IMR-90 (cell line): ENCODE measurements around the gene MXD4. TPM values are rescaled to one million over a fixed set of nuclear protein-coding genes. Genes with fewer than 3 reads are reported as not detected.

Experiments used
- ATAC-seq: fragments of 200-7000 bp; cut with Tn5 transposase; 2 replicates; pipeline ENCODE4 v1.9.1; 2020; ENCODE audit warnings: low read depth, mild to moderate bottlenecking, moderate library complexity
- BruUV-seq: library from RNA; stranded (reverse); fragments of 400-500 nt; replicated peaks from 2 replicates; lab custom pipeline; 2021; lab: Mats Ljungman, UMichigan
- CTCF ChIA-PET: fragments of 300-600 bp; formaldehyde crosslinking; extraction: SDS; loops from one replicate; lab custom pipeline; 2021; ENCODE audit warnings: antibody characterized with exemption; lab: Yijun Ruan, JAX
- POLR2A ChIA-PET: fragments of 300-600 bp; sonication (Branson Sonifier 250); formaldehyde crosslinking; loops from one replicate; lab custom pipeline; 2022; ENCODE audit warnings: antibody characterized with exemption; ENCODE audit not compliant: unreplicated experiment; lab: Charles Lee
- DNase-seq: peaks from one replicate; pipeline ENCODE4 v3.0.0; 2013
- H2AFZ ChIP-seq: replicated peaks from 2 replicates; pipeline ENCODE3; 2013; ENCODE audit warnings: low read length, mild to moderate bottlenecking; ENCODE audit not compliant: poor library complexity
- H2AK5ac ChIP-seq: 2 replicates; pipeline ENCODE4 v1.6.1; 2013; ENCODE audit warnings: low read depth, low read length, inconsistent platforms
- H2AK9ac ChIP-seq: replicated peaks from 2 replicates; pipeline ENCODE3; 2013; ENCODE audit warnings: mild to moderate bottlenecking, low read depth, low read length, moderate library complexity; ENCODE audit not compliant: poor library complexity
- H2BK120ac ChIP-seq: 2 replicates; pipeline ENCODE4 v1.6.1; 2013; ENCODE audit warnings: low read depth, low read length, inconsistent platforms
- H2BK15ac ChIP-seq: 3 replicates; pipeline ENCODE4 v1.6.1; 2013; ENCODE audit warnings: low read depth, low read length, inconsistent platforms
- H2BK20ac ChIP-seq: 2 replicates; pipeline ENCODE4 v1.6.1; 2013; ENCODE audit warnings: low read depth, mild to moderate bottlenecking, inconsistent platforms, low read length, moderate library complexity
- H2BK5ac ChIP-seq: 2 replicates; pipeline ENCODE4 v1.6.1; 2013; ENCODE audit warnings: mild to moderate bottlenecking, low read depth, low read length, inconsistent platforms; ENCODE audit not compliant: poor library complexity, severe bottlenecking
- H3K14ac ChIP-seq: replicated peaks from 2 replicates; pipeline ENCODE4 v1.6.1; 2013; ENCODE audit warnings: low read depth, low read length, inconsistent platforms
- H3K18ac ChIP-seq: 2 replicates; pipeline ENCODE4 v1.6.1; 2013; ENCODE audit warnings: low read depth, low read length, control low read depth
- H3K23ac ChIP-seq: 2 replicates; pipeline ENCODE4 v1.6.1; 2013; ENCODE audit warnings: low read depth, low read length, inconsistent platforms
- H3K27ac ChIP-seq: 2 replicates; pipeline ENCODE4 v1.5.1; 2013; ENCODE audit warnings: mild to moderate bottlenecking, control low read depth, low read length; ENCODE audit not compliant: insufficient read depth
- H3K27me3 ChIP-seq: 2 replicates; pipeline ENCODE4 v1.6.1; 2013; ENCODE audit warnings: low read length; ENCODE audit not compliant: control insufficient read depth, insufficient read depth
- H3K36me3 ChIP-seq: 2 replicates; pipeline ENCODE4 v1.6.1; 2013; ENCODE audit warnings: low read length, mixed read lengths; ENCODE audit not compliant: control insufficient read depth, insufficient read depth
- H3K4ac ChIP-seq: 2 replicates; pipeline ENCODE4 v1.6.1; 2013; ENCODE audit warnings: low read depth, low read length, inconsistent platforms
- H3K4me1 ChIP-seq: 2 replicates; pipeline ENCODE4 v1.6.1; 2013; ENCODE audit warnings: low read length, mixed read lengths; ENCODE audit not compliant: control insufficient read depth, insufficient read depth
- H3K4me2 ChIP-seq: 2 replicates; pipeline ENCODE4 v1.6.1; 2013; ENCODE audit warnings: low read depth, mild to moderate bottlenecking, control low read depth, low read length, moderate library complexity
- H3K4me3 ChIP-seq: 2 replicates; pipeline ENCODE4 v1.5.1; 2013; ENCODE audit warnings: low read depth, mild to moderate bottlenecking, control low read depth, low read length, moderate library complexity; ENCODE audit not compliant: insufficient read depth
- H3K56ac ChIP-seq: 2 replicates; pipeline ENCODE4 v1.6.1; 2013; ENCODE audit warnings: low read length, inconsistent platforms; ENCODE audit not compliant: insufficient read depth; ENCODE audit errors: extremely low read depth
- H3K79me1 ChIP-seq, 2 experiments: 2 replicates each; pipeline ENCODE4 v1.6.1; 2013; ENCODE audit warnings: low read length in 2 of 2, inconsistent platforms in 1 of 2, low read depth in 1 of 2
- H3K9ac ChIP-seq: 2 replicates; pipeline ENCODE4 v1.6.1; 2013; ENCODE audit warnings: low read depth, low read length, control low read depth
- H3K9me1 ChIP-seq: 2 replicates; pipeline ENCODE4 v1.6.1; 2013; ENCODE audit warnings: low read length, inconsistent platforms; ENCODE audit not compliant: insufficient read depth
- H3K9me3 ChIP-seq: 2 replicates; pipeline ENCODE4 v1.6.1; 2013; ENCODE audit warnings: low read length; ENCODE audit not compliant: control insufficient read depth, insufficient read depth
- H4K20me1 ChIP-seq: 2 replicates; pipeline ENCODE4 v1.6.1; 2013; ENCODE audit warnings: low read length, inconsistent platforms; ENCODE audit not compliant: insufficient read depth
- H4K5ac ChIP-seq: 2 replicates; pipeline ENCODE4 v1.6.1; 2013; ENCODE audit warnings: mild to moderate bottlenecking, low read depth, low read length, control low read depth
- H4K8ac ChIP-seq, 2 experiments: 2 replicates each; pipeline ENCODE4 v1.6.1; 2013; ENCODE audit warnings: low read depth in 2 of 2, low read length in 2 of 2, control low read depth in 1 of 2, inconsistent platforms in 1 of 2
- H4K91ac ChIP-seq: 2 replicates; pipeline ENCODE4 v1.6.1; 2013; ENCODE audit warnings: low read depth, low read length, inconsistent platforms; ENCODE audit not compliant: insufficient read depth
- MAZ ChIP-seq: IDR thresholded peaks from 2 replicates; pipeline ENCODE4 v1.6.1; 2012; ENCODE audit warnings: low read depth, mild to moderate bottlenecking, low read length, improper control_type of control experiment, moderate library complexity, borderline replicate concordance
- POLR2A ChIP-seq: IDR thresholded peaks from 2 replicates; pipeline ENCODE4 v1.6.1; 2012; ENCODE audit warnings: mild to moderate bottlenecking, low read depth, low read length
- WGBS, 2 experiments: methylation state at CpG; one replicate each; pipeline versions ENCODE4 v1.1.5 to v1.1.7; 2013; ENCODE audit warnings: missing lambda C conversion rate in 2 of 2; ENCODE audit not compliant: insufficient read length in 1 of 2; ENCODE audit errors: extremely low coverage in 2 of 2; 5-methylcytosine and 5-hydroxymethylcytosine counted together
- dilution Hi-C: fragments of 300-500 bp; cut with HindIII; formaldehyde crosslinking; loops from one replicate; pipeline ENCODE4 v1.14.3; 2018; ENCODE audit warnings: low sequenced_read_pairs; ENCODE audit not compliant: unreplicated experiment
- in situ Hi-C: fragments of 300-500 bp; cut with MboI; formaldehyde crosslinking; loops from 3 replicates; pipeline ENCODE4 v1.14.3; 2019; ENCODE audit warnings: low sequenced_read_pairs, inconsistent platforms, mixed read lengths
- intact Hi-C: fragments of 100-400 bp; cut with micrococcal nuclease; formaldehyde crosslinking; loops from 2 replicates; pipeline ENCODE4 v1.10.0; 2022
- polyA plus RNA-seq, 3 experiments: library from polyadenylated mRNA; depleted of rRNA; stranded (reverse); fragments of >200 nt; gene quantifications; 2 replicates each; pipeline ENCODE4 v1.2.3, GENCODE V29; 2012; ENCODE audit warnings: low replicate concordance in 1 of 3
- total RNA-seq: library from RNA; depleted of rRNA; stranded (reverse); fragments of >200 nt; gene quantifications from 2 replicates; pipeline ENCODE4 v1.2.3, GENCODE V29; 2012

The MXD4 gene
- total and polyA plus RNA-seq, 2 of the 4 experiments (the other 2 are of a cell fraction): 22.8 to 54.4 TPM

GRCh38 chr4:2245787-2246275 lies 16.1 kb downstream of the MXD4 start:
- no peak overlapping the region for H3K23ac ChIP-seq
- H3K36me3 ChIP-seq: peaks cover 25% of the 10 kb centered on the region; the same call in 1 of the 2 replicates
- no peak overlapping the region for H2BK5ac ChIP-seq
- no peak overlapping the region for H2AFZ ChIP-seq
- no peaks in the 10 kb centered on the region for H3K9me3 ChIP-seq
- no peak overlapping the region for H3K4me2 ChIP-seq
- H4K20me1 ChIP-seq: peaks cover 10% of the 10 kb centered on the region; the same call in 1 of the 2 replicates
- intact Hi-C loops (no loop called here), in situ Hi-C loops (no loop called here), dilution Hi-C loops (no loop called here)
- H2AK9ac ChIP-seq: no peak overlapping the region
- H3K14ac ChIP-seq: no peak overlapping the region
- DNase-seq (no peak), ATAC-seq (no peak)
- 71% methylated on average over 4 of the region's 7 CpGs; no CpG with 5 or more reads in 1 of the 2 experiments for WGBS, 2 experiments
- BruUV-seq: no TSS peak
- H2BK15ac ChIP-seq: no peak overlapping the region
- H3K27me3 ChIP-seq: no peaks in the 10 kb centered on the region
- H3K4me1 ChIP-seq: peaks cover 3% of the 10 kb centered on the region; the same call in 1 of the 2 replicates
- H3K27ac ChIP-seq: no peak overlapping the region
- no peak overlapping the region for H4K5ac ChIP-seq
- no peak overlapping the region for H3K4me3 ChIP-seq
- TF ChIP-seq MAZ (no peak), POLR2A (no peak)
- POLR2A ChIA-PET: no interaction called here
- CTCF ChIA-PET: no interaction called here
- 0 out of 2 replicates have a peak, but pooled peaks cover 3% of the 10 kb centered on the region for H3K9me1 ChIP-seq
- no peak overlapping the region for H2AK5ac ChIP-seq
- no peak overlapping the region for H4K91ac ChIP-seq
- H3K56ac ChIP-seq: no peak overlapping the region
- H4K8ac ChIP-seq: no peak overlapping the region
- no peak overlapping the region for H3K4ac ChIP-seq
- H3K18ac ChIP-seq: no peak overlapping the region
- no peak overlapping the region for H3K9ac ChIP-seq
- H3K79me1 ChIP-seq: 0 out of 4 replicates have a peak, but pooled peaks cover 2 to 7% of the 10 kb centered on the region in 2 experiments
- H2BK120ac ChIP-seq: no peak overlapping the region
- H2BK20ac ChIP-seq: no peak overlapping the region
